SK-N-MC (cell line): ENCODE results near the gene NUDT3.
A peak's percentile ranks its signal among the peaks of the same experiment; 100 is the strongest.
"Not testable (repeated sequence)": the region's sequence is repeated elsewhere in the genome, so short reads cannot be mapped to it uniquely, and the experiment has no call there.

Source experiments
- DNase-seq: peaks from one replicate; pipeline ENCODE4 v3.0.0-alpha.2; 2011; ENCODE audit warnings: low read depth, low spot score
- H3K27ac ChIP-seq: fragments of 200-600 bp; sonication (generic); 2 replicates; pipeline ENCODE4 v1.5.1; 2016; ENCODE audit warnings: mixed run types
- H3K36me3 ChIP-seq: fragments of 200-600 bp; sonication (generic); 2 replicates; pipeline ENCODE4 v1.6.1; 2017; ENCODE audit warnings: antibody characterized with exemption, low read length, mixed read lengths; ENCODE audit not compliant: insufficient read depth
- H3K4me3 ChIP-seq: fragments of 200-600 bp; sonication (generic); 2 replicates; pipeline ENCODE4 v1.5.1; 2016
- H3K9ac ChIP-seq: fragments of 200-600 bp; sonication (generic); 2 replicates; pipeline ENCODE4 v1.8.0; 2017; ENCODE audit warnings: mixed run types, mixed read lengths; ENCODE audit not compliant: insufficient read length
- H3K9me3 ChIP-seq: fragments of 200-600 bp; sonication (generic); 2 replicates; pipeline ENCODE4 v1.6.1; 2017; ENCODE audit warnings: low read depth, mild to moderate bottlenecking, antibody characterized with exemption, low read length, moderate library complexity, mixed read lengths
- EZH2 ChIP-seq: fragments of 200-600 bp; sonication (generic); IDR thresholded peaks from one replicate; pipeline ENCODE4 v1.6.1; 2017; ENCODE audit warnings: antibody characterized with exemption
- FOXP2 ChIP-seq: optimal IDR thresholded peaks from 2 replicates; pipeline ENCODE3; 2011; ENCODE audit warnings: mild to moderate bottlenecking, moderate library complexity; ENCODE audit not compliant: insufficient read depth; ENCODE audit errors: extremely low read length, control extremely low read depth
- POLR2AphosphoS5 ChIP-seq: IDR thresholded peaks from 2 replicates; pipeline ENCODE4 v1.6.1; 2012; ENCODE audit warnings: mild to moderate bottlenecking, low read depth, low read length, borderline replicate concordance

The NUDT3 gene

DNA sequence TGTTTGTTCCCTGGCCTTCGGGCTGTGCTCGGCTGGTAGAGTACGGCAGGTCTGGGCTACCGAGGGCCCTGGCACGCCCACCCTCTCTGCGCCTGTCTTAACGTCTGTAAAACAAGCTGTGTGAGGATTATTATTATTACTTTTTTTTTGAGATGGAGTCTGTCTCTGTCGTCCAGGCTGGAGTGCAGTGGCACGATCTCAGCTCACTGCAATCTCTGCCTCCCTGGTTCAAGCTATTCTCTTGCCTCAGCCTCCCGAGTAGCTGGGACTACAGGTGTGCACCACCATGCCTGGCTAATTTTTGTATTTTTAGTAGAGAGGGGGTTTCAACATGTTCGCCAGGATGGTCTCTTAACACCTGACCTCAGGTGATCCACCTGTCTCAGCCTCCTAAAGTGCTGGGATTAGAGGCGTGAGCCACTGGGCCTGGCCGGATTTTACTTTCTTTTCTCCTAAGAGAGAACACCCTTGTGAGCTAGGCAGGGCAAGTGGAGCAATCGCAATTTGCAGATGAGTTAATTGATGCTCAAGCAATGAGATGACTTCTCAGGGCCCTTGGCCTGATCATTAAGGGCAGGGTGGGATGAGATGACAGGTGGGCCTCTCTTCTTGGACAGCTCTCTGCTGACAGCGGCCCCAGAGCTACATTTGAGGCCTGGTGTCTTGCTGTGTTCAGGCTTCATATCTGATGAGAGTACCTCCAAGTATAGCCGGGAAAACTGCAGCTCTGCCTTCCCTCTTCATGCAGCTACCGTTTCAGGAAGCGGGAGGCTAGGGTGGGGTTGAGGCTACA is 142.8 kb downstream of the NUDT3 start:
- Histone ChIP-seq H3K9ac (peak overlapping the region; percentile 85), H3K4me3 (peak overlapping the region; percentile 81), H3K36me3 (no peaks in the 10 kb centered on the region; the same call in 1 of the 2 replicates), H3K27ac (no peak overlapping the region), H3K9me3 (no peaks in the 10 kb centered on the region)
- TF ChIP-seq FOXP2 = no peak
- no peak for TF ChIP-seq EZH2
- TF ChIP-seq POLR2AphosphoS5 = no peak
- no peak for DNase-seq

DNA sequence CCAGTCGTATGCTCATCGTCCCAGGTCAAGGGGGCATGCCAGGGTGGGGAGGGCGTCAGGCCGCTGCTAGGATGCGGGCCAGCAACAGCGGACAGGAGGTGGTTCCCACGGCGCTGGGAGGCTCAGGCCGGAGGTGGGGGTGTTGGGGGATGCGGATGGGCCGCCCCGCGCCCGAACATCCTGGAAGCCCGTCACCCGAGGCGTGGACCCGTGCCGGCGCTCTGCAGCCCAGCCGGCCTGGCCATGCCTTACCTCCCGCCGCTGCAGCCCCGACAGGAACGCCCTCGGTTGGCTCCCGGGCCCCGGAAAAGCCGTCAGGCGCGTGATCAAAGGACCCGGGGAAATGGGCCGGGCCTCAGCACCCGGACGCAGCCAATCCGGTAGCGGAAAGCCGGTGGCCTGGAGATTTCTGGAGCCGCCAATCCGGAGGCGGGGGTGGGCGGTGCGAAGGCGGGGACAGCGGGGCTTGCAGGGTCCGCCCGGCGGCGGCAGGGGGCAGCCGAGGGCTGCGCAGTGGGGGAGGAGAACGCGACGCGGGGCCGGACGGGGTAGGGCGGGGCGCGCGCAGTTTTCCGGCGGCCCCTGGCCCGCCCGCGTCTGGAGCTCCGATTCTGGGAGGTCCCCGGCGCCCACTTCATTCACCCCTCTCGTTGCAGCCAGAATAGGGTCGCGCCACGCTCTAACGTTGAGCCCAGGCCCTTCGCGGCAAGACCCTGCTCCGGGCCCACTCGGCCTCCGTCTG is 143.6 kb downstream of the NUDT3 start, which contains the start of gene SMIM29:
Gene SMIM29 (minus strand): TSS at position 280 of the 742 bp plus-strand sequence. CDS start 1,215 bp downstream, outside the sequence.
- Histone ChIP-seq H3K9ac (peak within 1 kb of the TSS; percentile 85), H3K27ac (no peak within 1 kb of the TSS), H3K36me3 (peaks cover 7% of the 10 kb centered on the region; the same call in 1 of the 2 replicates), H3K9me3 (no peaks in the 10 kb centered on the region), H3K4me3 (peak within 1 kb of the TSS; percentile 81)
- TF ChIP-seq EZH2 = no peak
- peak; percentile 30 for TF ChIP-seq FOXP2
- TF ChIP-seq POLR2AphosphoS5 = peak; percentile 84
- DNase-seq = peak; percentile 62

DNA sequence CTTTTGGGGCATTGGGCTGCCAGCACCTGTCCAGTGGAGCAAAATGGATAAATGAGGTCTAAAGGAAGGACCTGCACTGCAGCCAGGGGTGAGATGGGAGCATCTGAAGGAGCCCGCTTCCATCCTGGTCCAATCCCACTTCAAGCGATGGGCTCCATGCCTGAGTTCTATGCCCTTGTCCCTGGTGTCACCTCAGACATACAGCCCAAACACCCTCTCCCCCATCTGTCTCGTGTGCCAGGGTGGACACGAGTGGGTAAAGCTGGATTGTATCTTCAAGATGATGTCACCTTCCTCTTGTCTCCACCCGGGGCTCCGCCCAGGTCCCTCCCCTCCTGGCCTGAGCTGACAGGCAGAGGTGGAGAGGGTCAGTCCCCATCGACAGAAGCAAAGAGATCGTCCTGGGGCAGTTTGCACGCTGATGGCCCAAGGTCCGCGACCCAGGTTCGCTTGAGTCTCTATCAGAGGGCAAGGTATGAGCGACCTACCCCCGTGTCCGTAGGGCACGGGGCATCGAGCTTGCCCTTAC is 144.2 kb downstream of the NUDT3 start:
- no peaks in the 10 kb centered on the region for H3K9me3 ChIP-seq
- TF ChIP-seq EZH2 (no peak), POLR2AphosphoS5 (no peak), FOXP2 (no peak)
- no peak overlapping the region for H3K27ac ChIP-seq
- peak overlapping the region; percentile 81 for H3K4me3 ChIP-seq
- peak overlapping the region; percentile 71 for H3K9ac ChIP-seq
- peaks cover 14% of the 10 kb centered on the region; the same call in 1 of the 2 replicates for H3K36me3 ChIP-seq
- no peak for DNase-seq

DNA sequence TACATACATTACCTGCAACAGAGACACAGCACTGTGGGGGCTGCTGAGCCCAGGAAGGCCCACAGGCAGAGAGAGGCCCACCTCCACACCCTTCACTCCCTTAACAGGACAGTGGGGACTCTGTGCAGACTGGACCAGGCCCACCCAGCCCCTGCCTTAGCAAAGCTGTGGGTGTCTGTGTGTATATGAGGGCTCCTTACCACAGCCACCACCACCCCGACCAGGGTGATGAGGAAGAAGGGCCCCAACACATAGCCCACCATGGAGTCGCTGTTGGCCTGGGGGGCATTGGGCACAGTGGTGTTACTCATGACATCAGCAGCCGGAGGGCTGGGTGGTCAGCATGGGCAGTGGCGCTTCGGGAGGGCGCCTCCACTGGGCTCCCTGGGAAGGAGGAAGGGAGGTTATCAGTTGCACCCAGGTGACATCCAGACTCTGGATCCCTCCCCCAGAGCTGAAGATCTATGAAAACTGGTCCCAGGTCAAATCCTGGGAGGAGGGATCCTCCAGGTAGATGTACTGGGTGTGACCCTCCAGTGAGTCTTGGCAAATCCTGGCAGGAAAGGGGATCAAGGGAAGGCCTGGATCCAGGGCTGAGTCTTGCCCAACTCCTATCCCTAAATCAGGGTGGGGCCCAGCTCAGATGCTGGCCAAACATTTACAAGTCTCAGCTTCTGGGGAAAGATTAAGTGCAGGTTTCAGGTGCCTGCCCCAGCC is 144.8 kb downstream of the NUDT3 start:
- Histone ChIP-seq H3K36me3 (peaks cover 18% of the 10 kb centered on the region), H3K4me3 (peak overlapping the region; percentile 81; the same call in 1 of the 2 replicates), H3K27ac (no peak overlapping the region), H3K9ac (no peak overlapping the region), H3K9me3 (no peaks in the 10 kb centered on the region)
- no peak for DNase-seq
- TF ChIP-seq FOXP2 (no peak), POLR2AphosphoS5 (no peak)

DNA sequence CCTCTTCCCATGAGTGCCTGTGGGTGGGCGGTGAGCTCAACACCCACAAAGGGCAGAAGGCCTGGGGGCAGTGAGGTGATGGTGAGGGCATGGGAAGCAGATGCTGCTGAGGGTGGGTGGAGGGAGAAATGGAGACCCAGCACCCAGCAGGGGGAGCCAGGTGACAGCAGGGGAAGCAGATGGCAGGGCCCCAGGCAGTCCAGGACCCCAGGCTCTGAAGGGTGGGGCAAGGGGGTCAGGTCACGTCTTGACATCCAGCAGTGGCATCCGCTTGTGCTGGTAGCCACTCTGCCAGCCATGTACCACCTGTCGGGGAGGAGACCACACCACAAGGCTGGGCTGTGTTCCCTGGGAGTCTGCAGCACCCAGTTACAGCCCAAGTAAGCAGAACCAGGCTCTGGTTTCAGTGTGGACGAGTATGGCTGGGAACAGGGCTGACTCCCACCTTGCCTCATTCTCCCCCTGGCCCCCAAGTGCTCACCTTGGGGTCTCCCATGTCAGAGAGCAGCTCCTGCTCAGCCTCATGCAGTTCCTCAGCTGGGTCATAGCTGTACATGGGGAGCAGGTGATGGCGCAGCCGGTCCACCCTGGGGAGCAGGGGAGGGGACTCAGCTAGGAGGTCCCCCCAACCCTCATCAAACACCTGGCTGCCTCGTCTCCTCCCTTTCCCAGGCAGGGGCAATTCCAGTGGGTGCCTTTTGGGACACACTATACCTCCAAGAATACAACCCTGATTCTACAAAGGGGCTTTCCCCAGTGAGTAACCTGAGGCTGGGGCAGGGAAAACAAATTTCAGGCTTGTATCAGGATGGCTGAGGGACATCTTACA is 145.7 kb downstream of the NUDT3 start:
- Histone ChIP-seq H3K9ac (no peak overlapping the region), H3K36me3 (peaks cover 27% of the 10 kb centered on the region), H3K4me3 (no peak overlapping the region), H3K27ac (no peak overlapping the region), H3K9me3 (no peaks in the 10 kb centered on the region)
- no peak for DNase-seq
- TF ChIP-seq EZH2 (no peak), POLR2AphosphoS5 (peak; percentile 81), FOXP2 (no peak)

DNA sequence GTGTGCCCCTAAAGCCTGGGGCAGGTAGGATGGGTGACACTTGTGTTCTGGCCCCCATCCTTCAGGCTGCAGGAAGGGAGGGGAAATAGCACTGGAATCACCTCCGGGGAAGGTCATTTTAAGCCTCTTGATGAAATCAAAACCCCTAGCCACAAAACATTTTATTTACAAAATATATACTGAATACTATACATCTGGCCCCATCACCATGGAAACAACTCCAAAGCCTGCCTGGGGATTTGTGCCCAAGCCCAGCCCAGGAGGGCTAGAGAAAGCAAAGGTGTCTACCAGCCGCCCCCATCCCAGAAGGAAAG is 146.3 kb downstream of the NUDT3 start:
- Histone ChIP-seq H3K9me3 (no peaks in the 10 kb centered on the region), H3K27ac (no peak overlapping the region)

DNA sequence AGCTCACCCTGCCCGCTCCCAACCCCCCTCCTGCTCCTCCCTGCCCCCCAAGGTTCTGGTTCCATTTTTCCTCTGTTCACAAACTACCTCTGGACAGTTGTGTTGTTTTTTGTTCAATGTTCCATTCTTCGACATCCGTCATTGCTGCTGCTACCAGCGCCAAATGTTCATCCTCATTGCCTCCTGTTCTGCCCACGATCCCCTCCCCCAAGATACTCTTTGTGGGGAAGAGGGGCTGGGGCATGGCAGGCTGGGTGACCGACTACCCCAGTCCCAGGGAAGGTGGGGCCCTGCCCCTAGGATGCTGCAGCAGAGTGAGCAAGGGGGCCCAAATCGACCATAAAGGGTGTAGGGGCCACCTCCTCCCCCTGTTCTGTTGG is 146.7 kb downstream of the NUDT3 start:
- H3K36me3 ChIP-seq = peaks cover 37% of the 10 kb centered on the region
- not testable (repeated sequence) for DNase-seq, H3K4me3 ChIP-seq, H3K9me3 ChIP-seq, H3K9ac ChIP-seq, H3K27ac ChIP-seq
- TF ChIP-seq POLR2AphosphoS5 = peak; percentile 7; the same call in 1 of the 2 replicates

More for the DNA sequence above, 146.3 kb downstream of the NUDT3 start:
- DNase-seq = no peak
- no peak overlapping the region for H3K9ac ChIP-seq
- H3K4me3 ChIP-seq = no peak overlapping the region
- no peak for TF ChIP-seq POLR2AphosphoS5
- H3K36me3 ChIP-seq = peaks cover 32% of the 10 kb centered on the region
